GM12878 (cell line): ENCODE results near the gene MSANTD3. TPM values are rescaled to one million over a fixed set of nuclear protein-coding genes. Genes with fewer than 3 reads are reported as not detected.

ENCODE experiments used
- ATAC-seq: fragments of 200-7000 bp; cut with Tn5 transposase; 3 replicates; pipeline ENCODE4 v1.9.1; 2020; ENCODE audit warnings: mild to moderate bottlenecking, moderate library complexity
- BruUV-seq: library from RNA; stranded (reverse); fragments of 400-500 nt; replicated peaks from 2 replicates; lab custom pipeline; 2021; lab: Mats Ljungman, UMichigan
- CTCF ChIA-PET: fragments of 300-600 bp; sonication (Branson Sonifier 250); formaldehyde crosslinking; extraction: SDS; loops from one replicate; lab custom pipeline; 2021; ENCODE audit warnings: inconsistent platforms; lab: Yijun Ruan, JAX
- POLR2A ChIA-PET: fragments of 350-600 bp; formaldehyde crosslinking; extraction: SDS; loops from one replicate; lab custom pipeline; 2021; ENCODE audit warnings: inconsistent platforms; lab: Charles Lee
- RAD21 ChIA-PET: fragments of 300-600 bp; sonication (Branson Sonifier 250); formaldehyde crosslinking; loops from one replicate; lab custom pipeline; 2023; ENCODE audit warnings: antibody characterized with exemption; ENCODE audit not compliant: unreplicated experiment; lab: Charles Lee
- SMC1A ChIA-PET: fragments of 300-600 bp; sonication (Branson Sonifier 250); formaldehyde crosslinking; loops from one replicate; lab custom pipeline; 2023; ENCODE audit not compliant: unreplicated experiment, uncharacterized antibody; lab: Charles Lee
- DNase-seq: peaks from one replicate; pipeline ENCODE4 v3.0.0-alpha.2; 2011; ENCODE audit warnings: low read depth, low spot score
- FAIRE-seq: peaks from 3 replicates; lab custom pipeline; 2011; peaks lifted over from hg19 to GRCh38; lab: Jason Lieb, UNC
- H2AFZ ChIP-seq: 2 replicates; pipeline ENCODE4 v1.6.0; 2011; ENCODE audit warnings: low read depth, low read length, control low read depth; ENCODE audit not compliant: control insufficient read depth
- H3K27ac ChIP-seq: 2 replicates; pipeline ENCODE4 v1.5.1; 2011; ENCODE audit warnings: control low read depth; ENCODE audit not compliant: control insufficient read depth, insufficient read depth
- H3K27me3 ChIP-seq, 2 experiments: replicated peaks in 1 of 2; 2 replicates each; pipeline versions ENCODE4 v1.6.0 to v1.6.1; 2011; ENCODE audit warnings: low read length in 1 of 2; ENCODE audit not compliant: control insufficient read depth in 2 of 2, insufficient read depth in 2 of 2
- H3K36me3 ChIP-seq, 2 experiments: 2 replicates each; pipeline ENCODE4 v1.5.1; 2011; ENCODE audit warnings: low read length in 1 of 2; ENCODE audit not compliant: control insufficient read depth in 2 of 2, insufficient read depth in 2 of 2
- H3K4me1 ChIP-seq: 2 replicates; pipeline ENCODE4 v1.6.1; 2011; ENCODE audit warnings: mild to moderate bottlenecking, low read length, moderate library complexity, mixed read lengths; ENCODE audit not compliant: control insufficient read depth, insufficient read depth
- H3K4me2 ChIP-seq: 2 replicates; pipeline ENCODE4 v1.6.0; 2011; ENCODE audit warnings: control low read depth; ENCODE audit not compliant: control insufficient read depth, insufficient read depth
- H3K4me3 ChIP-seq: fragments of 200-600 bp; sonication (generic); 2 replicates; pipeline ENCODE4 v1.5.1; 2016
- H3K79me2 ChIP-seq: 2 replicates; pipeline ENCODE4 v1.6.0; 2011; ENCODE audit warnings: low read length; ENCODE audit not compliant: control insufficient read depth, insufficient read depth
- H3K9ac ChIP-seq: 2 replicates; pipeline ENCODE4 v1.8.0; 2011; ENCODE audit warnings: low read length, control low read depth, mixed read lengths; ENCODE audit not compliant: control insufficient read depth, insufficient read depth
- H3K9me3 ChIP-seq: replicated peaks from 3 replicates; pipeline ENCODE4 v1.5.1; 2011; ENCODE audit warnings: mild to moderate bottlenecking, low read length; ENCODE audit not compliant: control insufficient read depth, insufficient read depth
- H4K20me1 ChIP-seq: 2 replicates; pipeline ENCODE4 v1.6.0; 2011; ENCODE audit not compliant: control insufficient read depth, insufficient read depth
- BHLHE40 ChIP-seq, 2 experiments: fragments of 450-650 bp in 1 of 2; IDR thresholded peaks; 2 replicates each; pipeline ENCODE4 v1.6.1; 2011 to 2017; ENCODE audit warnings: low read depth in 2 of 2, borderline replicate concordance in 1 of 2, improper control_type of control experiment in 1 of 2, low read length in 1 of 2, mild to moderate bottlenecking in 1 of 2
- CBX3 ChIP-seq: fragments of 200-600 bp; sonication (generic); IDR thresholded peaks from 2 replicates; pipeline ENCODE4 v1.6.1; 2016; ENCODE audit warnings: low read depth, borderline replicate concordance
- HSF1 ChIP-seq: fragments of 150-350 bp; IDR thresholded peaks from 2 replicates; pipeline ENCODE4 v1.6.1; 2014; ENCODE audit warnings: mild to moderate bottlenecking, low read depth, low read length
- RAD21 ChIP-seq: IDR thresholded peaks from 2 replicates; pipeline ENCODE4 v1.6.1; 2011; ENCODE audit warnings: mild to moderate bottlenecking, low read depth, low read length, moderate library complexity; ENCODE audit not compliant: insufficient read depth
- RFX5 ChIP-seq: IDR thresholded peaks from 2 replicates; pipeline ENCODE4 v1.6.1; 2011; ENCODE audit warnings: low read depth, low read length, improper control_type of control experiment
- SPI1 ChIP-seq: IDR thresholded peaks from 2 replicates; pipeline ENCODE4 v1.6.1; 2011; ENCODE audit warnings: low read depth, mild to moderate bottlenecking, low read length, moderate library complexity, borderline replicate concordance; ENCODE audit not compliant: insufficient read depth
- ZBTB40 ChIP-seq: fragments of 450-650 bp; IDR thresholded peaks from 2 replicates; pipeline ENCODE4 v1.6.1; 2016; ENCODE audit warnings: mild to moderate bottlenecking, moderate library complexity, borderline replicate concordance
- WGBS: methylation state at CpG from one replicate; pipeline ENCODE4 v1.1.6; 2016; ENCODE audit warnings: low lambda C conversion rate; ENCODE audit not compliant: insufficient replicate concordance, insufficient coverage; ENCODE audit errors: missing lambda C conversion rate; 5-methylcytosine and 5-hydroxymethylcytosine counted together
- in situ Hi-C: fragments of 300-500 bp; cut with MboI; formaldehyde crosslinking; loops from 9 replicates; pipeline ENCODE4 v1.14.3; 2018; ENCODE audit warnings: mixed read lengths
- intact Hi-C: fragments of 100-400 bp; cut with micrococcal nuclease; formaldehyde crosslinking; loops from one replicate; pipeline ENCODE4 v1.14.2; 2022; ENCODE audit not compliant: unreplicated experiment
- polyA plus RNA-seq, 11 experiments: library from polyadenylated mRNA; depleted of rRNA in 4 of 11; unstranded in 6 of 11; stranded (reverse) in 5 of 11; fragments of >200 nt; fragmentation: Nextera tagmentation in 4 of 11; fragmentation: Illumina TruSeq in 1 of 11; extraction: Ambion mirVana in 4 of 11; extraction: Trizol in 1 of 11; gene quantifications; 1 replicate in 1 of 11; 2 replicates in 10 of 11; pipeline versions ENCODE4 v1.2.1 to v1.2.3, GENCODE V29; 2011 to 2016; ENCODE audit warnings: inconsistent platforms in 2 of 11, missing spikeins in 2 of 11, low read depth in 1 of 11
- total RNA-seq, 4 experiments: library from RNA; depleted of rRNA in 3 of 4; stranded (reverse); fragments of >200 nt in 3 of 4; fragmentation: Illumina TruSeq in 1 of 4; extraction: Trizol in 1 of 4; gene quantifications; 2 replicates each; pipeline versions ENCODE4 v1.2.1 to v1.2.3, GENCODE V29; 2013 to 2021

The MSANTD3 gene
- total and polyA plus RNA-seq, 10 of the 15 experiments (the other 5 are each of a cell fraction or from before 2014, with no cell fraction given): 5.8 to 21.2 (median 14.7) TPM

- in situ Hi-C loops (no loop called here), intact Hi-C loops (no loop called here)
- no peak overlapping the region for H3K4me2 ChIP-seq
- BruUV-seq: no TSS peak
- TF ChIP-seq BHLHE40 (IDR thresholded peaks at IDR 0.05; ENCODE audit: borderline replicate concordance in 1 of 2, low read depth in 2 of 2, low read length in 1 of 2): no peak
- TF ChIP-seq RFX5: no peak
- 0 out of 2 replicates have a peak, but pooled peaks have one; percentile 18 for TF ChIP-seq RAD21
- ChIA-PET SMC1A (no interaction called here), CTCF (interaction anchor here (0.6 to 1.5 kb wide), 3 partner anchors 8 to 22 kb away, joined by 3 to 7 read pairs (median 3); partner anchors contain the start of gene MSANTD3), POLR2A (no interaction called here), RAD21 (no interaction called here)
- no peaks in the 10 kb centered on the region for H3K9me3 ChIP-seq
- no peaks in the 10 kb centered on the region for H4K20me1 ChIP-seq
- 100% methylated on average over 1 of the region's 1 CpG for WGBS
- no peaks in the 10 kb centered on the region for H3K36me3 ChIP-seq
- H3K27ac ChIP-seq: no peak overlapping the region
- peaks cover 14% of the 10 kb centered on the region for H3K4me1 ChIP-seq
- no peak overlapping the region for H3K4me3 ChIP-seq
- FAIRE-seq (no peak), ATAC-seq (no peak), DNase-seq (no peak)
- H3K9ac ChIP-seq: no peak overlapping the region
- no peak overlapping the region for H2AFZ ChIP-seq
- no peaks in the 10 kb centered on the region for H3K27me3 ChIP-seq
- H3K79me2 ChIP-seq: no peaks in the 10 kb centered on the region
These were observed 18.4 kb downstream of the MSANTD3 start for GRCh38 chr9:100445161-100445902.

GRCh38 chr9:100445903-100446549, 19.1 kb downstream of the MSANTD3 start:
- Histone ChIP-seq H3K79me2 (no peaks in the 10 kb centered on the region), H3K4me1 (peaks cover 14% of the 10 kb centered on the region), H3K27me3 (no peaks in the 10 kb centered on the region), H4K20me1 (no peaks in the 10 kb centered on the region), H3K9me3 (no peaks in the 10 kb centered on the region), H3K27ac (no peak overlapping the region), H3K4me3 (no peak overlapping the region), H3K9ac (no peak overlapping the region), H2AFZ (no peak overlapping the region), H3K4me2 (no peak overlapping the region), H3K36me3 (no peaks in the 10 kb centered on the region)
- ChIA-PET RAD21 (no interaction called here), POLR2A (no interaction called here), CTCF (interaction anchor here (0.6 to 1.5 kb wide), 3 partner anchors 9 to 23 kb away, joined by 3 to 7 read pairs (median 3); partner anchors contain the start of gene MSANTD3), SMC1A (no interaction called here)
- in situ Hi-C loops (no loop called here), intact Hi-C loops (no loop called here)
- FAIRE-seq (no peak), DNase-seq (no peak), ATAC-seq (no peak)
- BruUV-seq: no TSS peak
- 93% methylated on average over 5 of the region's 5 CpGs for WGBS
- no peak for TF ChIP-seq HSF1
- no peak for TF ChIP-seq SPI1
- TF ChIP-seq CBX3: no peak
- TF ChIP-seq ZBTB40: no peak
